ENCODE measurements around the gene PGP. TPM values are rescaled to one million over a fixed set of nuclear protein-coding genes. Genes with fewer than 3 reads are reported as not detected.

Gene PGP
- total RNA-seq, 1 donor from 2014 or later = 4.1 TPM

DNA sequence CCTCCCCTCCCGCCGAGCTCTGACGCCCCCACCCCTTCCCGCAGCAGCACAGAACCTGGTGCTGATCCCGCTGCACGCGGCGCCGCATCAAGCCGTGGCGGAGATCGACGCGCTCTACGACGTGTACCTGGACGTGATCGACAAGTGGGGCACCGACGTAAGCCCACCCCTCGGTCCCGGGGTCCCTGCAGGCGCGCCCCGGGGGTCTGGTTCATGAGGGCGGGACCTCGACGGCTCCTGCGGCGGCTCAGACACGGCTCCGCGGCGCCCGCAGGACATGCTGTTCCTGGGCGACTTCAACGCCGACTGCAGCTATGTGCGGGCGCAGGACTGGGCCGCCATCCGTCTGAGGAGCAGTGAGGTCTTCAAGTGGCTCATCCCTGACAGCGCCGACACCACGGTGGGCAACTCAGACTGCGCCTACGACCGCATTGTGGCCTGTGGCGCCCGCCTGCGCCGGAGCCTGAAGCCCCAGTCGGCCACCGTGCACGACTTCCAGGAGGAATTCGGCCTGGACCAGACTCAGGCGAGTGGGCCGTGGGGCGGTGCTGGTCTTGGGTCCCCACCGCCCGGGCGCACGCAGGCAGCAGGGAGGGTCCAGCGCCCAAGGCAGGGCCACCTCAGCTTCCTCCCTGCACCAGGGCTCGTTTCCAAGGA is 23.0 kb upstream of the PGP start:
- no peak for DNase-seq

DNA sequence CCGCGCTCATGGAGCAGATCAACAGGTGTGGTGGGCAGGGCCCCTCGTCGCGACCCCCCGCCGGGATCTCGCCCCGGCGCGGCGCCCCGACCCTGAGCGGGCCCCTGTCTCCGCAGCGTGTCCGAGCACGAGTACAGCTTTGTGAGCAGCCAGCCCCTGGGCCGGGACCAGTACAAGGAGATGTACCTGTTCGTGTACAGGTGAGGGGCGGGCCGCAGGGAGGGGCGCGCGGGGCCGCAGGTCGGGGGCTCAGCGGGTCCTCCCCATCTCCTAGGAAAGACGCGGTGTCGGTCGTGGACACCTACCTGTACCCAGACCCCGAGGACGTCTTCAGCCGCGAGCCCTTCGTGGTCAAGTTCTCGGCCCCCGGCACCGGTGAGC is 22.5 kb upstream of the PGP start:
- DNase-seq = no peak

DNA sequence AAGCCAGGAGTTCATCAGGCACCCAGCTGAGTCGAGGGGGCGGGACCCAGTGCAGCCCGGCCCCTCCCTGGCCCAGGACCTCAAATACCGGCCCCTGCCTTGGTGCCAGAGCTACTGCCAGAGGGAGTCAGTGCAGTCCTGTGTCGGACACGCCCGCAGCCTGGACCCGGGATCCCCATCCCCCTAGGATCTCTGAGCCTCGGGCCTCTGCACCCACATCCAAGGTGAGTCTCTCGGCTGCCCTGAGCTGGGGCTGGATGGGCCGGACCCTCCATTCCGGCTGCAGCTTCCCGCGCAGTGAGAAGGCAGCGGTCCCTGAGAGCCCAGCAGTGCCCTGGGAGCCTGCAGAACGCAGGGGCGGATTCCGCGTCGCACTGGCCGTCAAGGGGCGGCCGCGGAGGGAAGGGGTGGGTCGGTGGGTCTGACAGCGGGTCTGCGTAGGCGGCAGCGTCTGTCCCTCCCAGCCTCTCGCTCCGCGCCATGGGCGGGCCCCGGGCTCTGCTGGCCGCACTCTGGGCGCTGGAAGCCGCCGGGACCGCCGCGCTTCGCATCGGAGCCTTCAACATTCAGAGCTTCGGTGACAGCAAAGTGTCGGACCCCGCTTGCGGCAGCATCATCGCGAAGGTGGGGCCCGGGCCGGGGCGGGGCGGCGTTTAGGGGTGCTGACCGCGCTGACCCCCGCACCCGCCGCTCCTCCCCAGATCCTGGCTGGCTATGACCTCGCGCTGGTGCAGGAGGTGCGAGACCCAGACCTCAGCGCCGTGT is 21.9 kb upstream of the PGP start, which contains the start of gene DNASE1L2:
TSS of gene DNASE1L2 (plus strand) at position 108 of the 765 bp plus-strand sequence. CDS start at position 481, 373 bp downstream.
- no peak for DNase-seq

DNA sequence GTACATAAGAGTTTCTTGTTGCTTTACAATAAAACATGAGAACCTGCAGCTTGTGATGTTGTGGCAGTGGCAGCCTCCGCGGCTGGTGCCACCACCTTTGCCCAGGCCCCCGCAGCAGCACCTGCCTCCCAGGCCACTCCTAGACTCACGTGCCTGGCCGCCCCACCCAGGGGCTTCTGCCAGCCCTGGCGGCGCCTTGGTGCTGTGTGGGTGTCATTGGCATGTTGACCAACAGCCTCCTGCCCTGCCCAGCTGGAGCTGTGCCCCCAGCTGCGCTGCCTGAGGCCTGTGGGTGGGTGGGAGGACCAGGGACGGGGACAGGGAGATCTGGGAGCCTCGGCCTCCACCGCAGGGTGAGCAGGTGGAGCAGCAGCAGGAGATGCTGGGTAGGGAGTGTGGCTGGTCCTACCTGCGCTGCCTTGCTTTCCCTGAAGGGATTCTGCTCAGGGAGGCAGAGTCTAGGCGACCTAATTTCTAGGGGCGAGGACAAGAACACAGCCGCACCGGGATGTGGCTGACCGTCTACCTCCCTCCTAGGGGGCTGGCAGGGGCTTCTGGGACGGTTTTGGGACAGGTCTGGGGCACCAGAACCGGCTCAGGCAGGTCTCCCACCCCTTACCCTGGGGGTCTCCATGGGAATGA is 21.2 kb upstream of the PGP start:
- no peak for DNase-seq

DNA sequence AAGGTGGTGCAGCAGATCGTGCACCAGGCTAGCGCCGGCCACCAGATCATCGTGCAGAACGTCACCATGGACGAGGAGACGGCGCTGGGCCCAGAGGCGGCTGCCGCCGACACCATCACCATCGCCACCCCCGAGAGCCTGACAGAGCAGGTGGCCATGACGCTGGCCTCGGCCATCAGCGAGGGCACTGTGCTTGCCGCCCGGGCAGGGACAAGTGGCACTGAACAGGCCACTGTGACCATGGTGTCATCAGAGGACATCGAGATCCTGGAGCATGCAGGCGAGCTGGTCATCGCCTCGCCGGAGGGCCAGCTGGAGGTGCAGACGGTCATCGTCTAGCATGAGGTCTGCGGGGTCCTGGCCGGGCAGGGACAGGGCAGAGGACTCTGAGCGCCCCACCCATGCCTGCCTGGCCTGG is 20.6 kb upstream of the PGP start:
- no peak for DNase-seq

DNA sequence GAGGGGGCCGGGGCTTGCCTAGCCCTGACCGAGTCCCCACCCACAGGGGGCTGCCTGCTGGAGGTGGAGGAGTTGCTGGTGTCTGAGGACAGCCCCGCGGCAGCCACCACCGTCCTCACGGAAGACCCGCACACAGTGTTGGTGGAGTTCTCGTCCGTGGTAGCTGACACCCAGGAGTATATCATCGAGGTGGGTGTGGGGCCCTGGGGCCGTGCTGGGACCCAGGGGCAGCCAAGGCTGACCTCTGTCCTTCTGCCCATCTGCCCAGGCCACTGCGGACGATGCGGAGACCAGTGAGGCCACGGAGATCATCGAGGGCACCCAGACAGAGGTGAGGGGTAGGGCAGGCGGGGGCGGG is 20.2 kb upstream of the PGP start:
- no peak for DNase-seq

DNA sequence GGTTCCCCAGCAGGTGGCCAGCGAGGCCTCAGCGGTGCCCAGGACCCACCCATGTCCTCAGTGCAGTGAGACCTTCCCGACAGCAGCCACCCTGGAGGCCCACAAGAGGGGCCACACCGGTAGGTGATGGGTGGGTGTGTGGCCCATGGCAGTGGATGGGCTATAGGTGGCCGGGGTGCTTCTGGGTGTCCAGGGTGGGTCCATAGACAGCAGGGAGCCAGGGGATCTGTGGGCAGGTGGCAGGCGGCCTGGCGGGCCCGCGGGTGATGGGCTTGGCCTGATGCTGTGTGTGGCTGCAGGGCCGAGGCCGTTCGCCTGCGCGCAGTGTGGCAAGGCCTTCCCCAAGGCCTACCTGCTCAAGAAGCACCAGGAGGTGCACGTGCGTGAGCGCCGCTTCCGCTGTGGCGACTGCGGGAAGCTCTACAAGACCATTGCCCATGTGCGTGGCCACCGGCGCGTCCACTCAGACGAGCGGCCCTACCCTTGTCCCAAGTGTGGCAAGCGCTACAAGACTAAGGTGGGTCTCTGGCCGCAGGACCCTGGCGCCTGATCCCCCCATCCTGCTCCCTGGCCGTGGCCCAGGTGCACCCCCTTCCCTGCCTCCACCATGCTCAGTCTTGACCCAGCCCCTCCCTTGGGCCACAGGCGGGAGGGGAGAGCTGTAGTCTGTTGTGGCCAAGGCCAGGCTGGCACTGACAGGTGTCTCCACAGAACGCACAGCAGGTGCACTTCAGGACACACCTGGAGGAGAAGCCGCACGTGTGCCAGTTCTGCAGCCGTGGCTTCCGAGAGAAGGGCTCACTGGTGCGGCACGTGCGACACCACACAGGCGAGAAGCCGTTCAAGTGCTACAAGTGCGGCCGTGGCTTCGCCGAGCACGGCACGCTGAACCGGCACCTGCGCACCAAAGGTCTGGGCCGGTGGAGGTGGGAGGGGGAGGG is 19.5 kb upstream of the PGP start:
- no peak for DNase-seq

DNA sequence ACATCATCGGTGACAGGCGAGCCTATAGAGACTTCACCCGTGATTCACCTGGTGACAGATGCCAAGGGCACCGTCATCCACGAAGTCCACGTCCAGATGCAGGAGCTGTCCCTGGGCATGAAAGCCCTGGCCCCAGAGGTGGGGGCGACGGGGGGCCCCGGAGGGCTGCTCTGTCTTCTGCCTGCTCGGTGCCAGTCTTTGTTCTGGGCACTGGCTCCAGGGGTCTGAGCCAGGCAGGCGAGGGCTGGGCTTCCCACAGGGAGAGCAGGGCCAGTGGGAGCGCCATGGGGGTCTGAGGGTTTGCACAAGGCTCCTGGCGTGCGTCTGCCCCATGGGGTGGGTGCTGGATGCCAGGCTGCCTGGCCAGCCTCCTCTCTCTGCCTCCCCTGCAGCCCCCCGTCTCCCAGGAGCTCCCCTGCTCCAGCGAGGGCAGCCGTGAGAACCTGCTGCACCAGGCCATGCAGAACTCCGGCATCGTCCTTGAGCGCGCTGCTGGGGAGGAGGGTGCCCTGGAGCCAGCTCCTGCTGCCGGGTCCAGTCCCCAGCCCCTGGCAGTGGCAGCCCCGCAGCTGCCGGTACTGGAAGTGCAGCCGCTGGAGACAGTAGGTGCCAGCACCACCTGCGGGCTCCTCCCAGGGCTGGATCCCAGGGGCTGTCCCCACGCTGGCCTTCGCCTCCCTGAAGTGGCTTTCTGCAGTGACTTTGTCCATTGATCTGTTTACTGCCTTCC is 18.6 kb upstream of the PGP start:
- no peak for DNase-seq

DNA sequence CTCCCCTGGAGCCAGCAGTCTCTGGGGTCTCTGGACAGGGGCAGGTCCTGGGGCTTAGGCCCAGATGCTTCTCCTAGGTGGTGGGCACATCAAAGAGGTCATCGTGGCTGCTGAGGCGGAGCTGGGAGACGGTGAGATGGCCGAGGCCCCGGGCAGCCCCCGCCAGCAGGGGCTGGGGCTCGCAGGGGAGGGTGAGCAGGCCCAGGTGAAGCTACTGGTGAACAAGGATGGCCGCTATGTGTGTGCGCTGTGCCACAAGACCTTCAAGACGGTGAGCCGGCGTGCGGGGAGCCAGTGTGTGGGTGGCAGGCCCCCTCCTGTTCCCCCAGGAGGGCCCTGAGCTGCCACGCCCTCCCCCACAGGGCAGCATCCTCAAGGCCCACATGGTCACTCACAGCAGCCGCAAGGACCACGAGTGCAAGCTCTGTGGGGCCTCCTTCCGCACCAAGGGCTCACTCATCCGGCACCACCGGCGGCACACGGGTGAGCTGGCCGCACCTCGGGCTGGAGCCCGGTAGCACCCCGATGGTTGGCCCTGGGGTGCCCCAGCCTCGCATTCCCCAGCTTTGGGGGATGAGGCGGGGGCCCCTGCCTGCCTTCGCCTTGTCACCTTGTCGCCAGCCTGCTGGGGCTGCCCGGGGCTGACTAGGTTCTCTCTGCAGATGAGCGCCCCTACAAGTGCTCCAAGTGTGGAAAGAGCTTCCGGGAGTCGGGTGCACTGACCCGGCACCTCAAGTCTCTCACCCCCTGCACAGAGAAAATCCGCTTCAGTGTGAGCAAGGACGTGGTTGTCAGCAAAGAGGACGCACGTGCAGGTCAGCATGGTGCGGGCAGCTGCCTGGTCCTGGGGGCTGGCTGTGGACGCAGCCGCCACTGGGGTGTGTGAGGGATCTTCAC is 17.7 kb upstream of the PGP start:
- no peak for DNase-seq

DNA sequence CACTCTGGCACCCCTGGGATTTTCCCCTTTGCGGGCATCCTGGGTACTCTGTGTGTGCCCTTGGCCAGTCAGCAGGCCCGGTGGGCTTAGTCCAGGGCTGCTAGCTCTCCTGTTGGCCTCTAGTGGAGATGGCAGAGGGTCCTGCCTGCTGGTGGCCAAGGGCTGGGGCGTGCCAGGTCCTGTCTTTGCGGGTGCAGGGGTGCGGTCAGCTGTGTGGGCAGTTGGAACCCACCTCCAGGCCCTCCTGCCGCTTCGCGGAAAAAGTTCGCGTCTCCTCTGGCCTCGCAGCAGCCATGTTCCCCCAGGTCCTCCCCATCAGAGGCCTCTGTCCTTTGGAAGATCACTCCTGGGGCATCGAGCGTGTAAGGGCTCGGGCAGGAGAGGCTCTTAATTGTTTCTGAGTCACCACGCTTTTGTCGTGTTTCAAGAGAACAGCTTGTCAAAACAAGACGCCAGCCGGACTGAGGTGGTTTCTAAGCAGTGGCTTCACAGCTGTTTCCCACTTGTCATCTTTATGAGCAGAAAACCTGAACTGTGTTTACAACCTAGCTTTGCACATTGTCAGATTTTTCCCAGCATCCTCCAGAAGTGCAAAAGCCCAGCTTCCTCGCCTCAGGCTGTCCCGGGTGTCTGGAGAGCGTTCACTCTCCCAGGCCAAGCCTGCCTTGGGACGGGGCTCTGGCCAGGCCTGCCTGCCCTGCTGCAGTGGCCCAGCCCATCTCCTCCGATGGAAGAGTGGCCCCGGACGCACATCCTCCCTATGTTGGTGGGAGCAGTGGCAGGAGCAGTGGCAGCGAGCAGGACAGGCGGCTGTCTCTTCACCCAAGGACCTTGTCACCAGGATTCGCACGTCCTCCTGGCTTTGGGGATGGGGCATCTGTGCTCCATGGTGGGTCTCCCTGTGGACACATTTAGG is 16.6 kb upstream of the PGP start:
- no peak for DNase-seq

DNA sequence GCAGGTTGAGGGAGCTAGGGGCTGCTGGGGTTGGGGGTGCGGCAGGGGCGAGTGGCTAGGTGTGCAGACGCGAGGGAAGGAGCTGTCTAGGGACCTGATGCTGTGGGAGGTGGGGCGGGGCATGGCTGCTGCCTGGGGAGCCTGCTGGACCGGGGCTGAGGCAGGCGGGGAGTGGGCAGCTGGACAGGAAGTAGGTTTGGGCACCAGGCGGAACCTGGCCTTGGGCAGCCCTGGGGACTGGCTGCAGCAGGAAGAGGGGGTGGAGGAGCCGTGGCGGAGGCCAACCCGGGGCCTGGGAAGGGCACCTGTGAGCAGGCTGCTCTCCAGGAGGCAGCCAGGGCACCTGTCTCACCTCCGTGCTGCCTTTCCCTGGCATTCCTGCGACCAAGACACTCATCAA is 15.7 kb upstream of the PGP start:
- no peak for DNase-seq

DNA sequence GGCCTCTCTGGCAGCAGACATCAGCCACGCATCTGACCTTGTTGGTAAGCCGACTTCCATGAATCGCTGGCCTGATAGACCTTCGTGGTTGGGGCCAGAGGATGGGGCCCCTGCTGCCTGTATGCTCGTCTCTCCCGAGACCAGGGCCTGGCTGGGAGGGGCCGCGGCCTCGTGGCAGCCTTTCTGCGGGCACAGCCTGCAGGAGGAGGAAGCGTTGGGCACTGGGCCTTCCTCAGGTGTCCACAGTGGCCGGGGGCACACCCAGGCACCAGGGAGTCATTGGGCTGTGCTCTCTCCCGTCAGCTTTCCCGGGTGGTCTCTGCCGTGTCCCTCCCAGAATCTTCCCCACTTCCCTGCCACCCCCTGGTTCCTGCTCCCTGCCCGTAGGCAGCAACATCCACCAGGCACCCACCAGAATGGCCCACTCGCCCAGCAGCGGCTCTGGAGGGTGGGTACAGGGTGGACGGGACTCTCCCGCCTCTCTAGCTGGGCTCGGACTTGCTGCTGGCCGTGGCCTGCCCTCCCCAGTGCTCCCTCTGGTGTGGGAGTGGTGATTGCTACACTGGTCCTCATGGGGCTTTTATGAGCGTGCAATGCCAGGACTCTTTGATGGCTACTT is 15.1 kb upstream of the PGP start:
- no peak for DNase-seq

DNA sequence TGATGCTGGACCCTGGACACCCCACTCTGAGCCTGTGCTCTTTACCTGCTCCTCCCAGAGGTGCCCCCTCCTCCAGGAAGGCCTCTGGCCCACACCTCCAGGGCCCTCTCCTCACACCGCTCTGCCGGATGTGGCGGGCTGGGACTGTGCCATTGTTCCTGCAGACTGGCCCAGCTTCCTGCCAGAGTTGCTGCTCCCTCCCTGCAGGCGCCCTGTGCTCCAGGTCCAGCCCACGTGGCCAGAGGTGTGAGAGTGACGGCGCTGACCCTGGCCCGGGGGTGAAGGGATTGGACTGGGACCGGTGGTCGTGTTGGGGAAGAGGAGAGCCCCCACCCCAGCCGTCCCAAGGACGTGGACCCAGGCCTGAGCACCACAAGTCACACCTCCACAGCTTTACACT is 14.5 kb upstream of the PGP start:
- no peak for DNase-seq

DNA sequence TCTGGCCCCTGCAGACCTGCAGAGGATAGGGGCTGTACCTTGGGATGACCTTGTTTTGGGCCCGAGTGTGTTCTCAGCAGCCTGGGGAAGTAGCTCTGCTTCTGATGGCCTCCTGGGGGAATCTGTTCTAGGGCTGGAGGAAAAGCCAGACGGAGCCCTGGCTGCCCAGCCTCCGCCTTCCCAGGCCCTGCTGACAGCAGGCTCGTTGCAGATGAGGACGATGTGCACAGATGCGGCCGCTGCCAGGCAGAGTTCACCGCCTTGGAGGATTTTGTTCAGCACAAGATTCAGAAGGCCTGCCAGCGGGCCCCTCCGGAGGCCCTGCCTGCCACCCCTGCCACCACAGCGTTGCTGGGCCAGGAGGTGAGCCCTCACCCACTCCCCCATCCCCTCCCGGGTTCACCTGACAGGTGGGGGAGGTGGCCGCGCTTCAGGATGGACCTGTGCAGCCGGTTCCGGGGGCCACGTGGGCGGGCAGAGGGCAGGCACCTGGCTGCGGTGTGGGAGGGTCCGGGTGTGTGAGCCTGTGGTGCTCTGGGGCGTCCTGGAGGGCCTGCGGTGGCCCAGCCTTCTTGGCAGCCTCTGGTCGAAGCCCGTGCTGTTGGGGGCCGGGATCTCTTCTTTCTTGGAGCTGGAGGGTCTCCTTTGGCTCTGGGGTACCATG is 13.7 kb upstream of the PGP start:
- no peak for DNase-seq

DNA sequence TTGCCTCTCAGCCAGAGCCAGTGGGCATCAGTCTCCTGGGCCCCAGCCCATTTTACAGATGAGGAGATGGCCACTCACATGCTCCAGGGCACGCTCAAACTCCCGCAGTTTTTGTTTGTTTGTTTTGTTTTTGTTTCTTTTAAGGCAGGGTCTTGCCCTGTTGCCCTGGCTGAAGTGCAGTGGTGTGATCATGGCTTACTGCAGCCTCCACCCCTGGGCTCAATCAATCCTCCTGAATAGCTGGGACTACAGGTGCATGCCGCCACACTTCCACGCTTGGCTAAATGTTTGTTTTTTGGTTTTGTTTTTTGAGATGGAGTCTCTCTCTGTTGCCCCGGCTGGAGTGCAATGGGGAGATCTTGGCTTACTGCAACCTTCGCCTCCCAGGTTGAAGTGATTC is 12.3 kb upstream of the PGP start:
- no peak for DNase-seq

DNA sequence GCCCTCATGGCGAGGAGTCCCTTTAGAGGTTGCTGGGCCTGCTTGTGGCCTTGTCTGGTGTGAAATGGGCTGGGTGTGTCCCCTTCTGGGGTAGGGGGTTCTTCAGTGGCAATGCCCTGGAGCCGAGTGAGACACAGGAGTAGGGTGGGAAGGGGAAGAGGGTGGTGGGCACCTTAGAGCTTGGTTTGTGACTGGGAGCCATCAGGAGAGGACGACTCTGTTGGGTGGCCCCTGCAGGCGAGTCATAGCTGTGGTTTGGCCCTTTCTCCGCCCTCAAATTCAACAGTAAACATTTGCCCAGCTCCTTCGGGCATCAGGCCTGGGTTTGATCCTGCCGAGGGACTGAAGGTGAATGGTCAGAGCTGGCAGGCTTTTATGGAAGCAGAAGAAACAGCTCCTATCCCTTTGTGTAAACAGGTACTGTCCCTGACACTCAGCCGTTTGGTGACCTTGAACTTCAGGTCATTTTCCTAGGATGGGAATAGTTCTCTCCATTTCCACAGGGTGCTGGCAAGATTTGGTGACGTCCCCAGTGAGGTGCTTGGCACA is 11.7 kb upstream of the PGP start:
- DNase-seq = no peak

DNA sequence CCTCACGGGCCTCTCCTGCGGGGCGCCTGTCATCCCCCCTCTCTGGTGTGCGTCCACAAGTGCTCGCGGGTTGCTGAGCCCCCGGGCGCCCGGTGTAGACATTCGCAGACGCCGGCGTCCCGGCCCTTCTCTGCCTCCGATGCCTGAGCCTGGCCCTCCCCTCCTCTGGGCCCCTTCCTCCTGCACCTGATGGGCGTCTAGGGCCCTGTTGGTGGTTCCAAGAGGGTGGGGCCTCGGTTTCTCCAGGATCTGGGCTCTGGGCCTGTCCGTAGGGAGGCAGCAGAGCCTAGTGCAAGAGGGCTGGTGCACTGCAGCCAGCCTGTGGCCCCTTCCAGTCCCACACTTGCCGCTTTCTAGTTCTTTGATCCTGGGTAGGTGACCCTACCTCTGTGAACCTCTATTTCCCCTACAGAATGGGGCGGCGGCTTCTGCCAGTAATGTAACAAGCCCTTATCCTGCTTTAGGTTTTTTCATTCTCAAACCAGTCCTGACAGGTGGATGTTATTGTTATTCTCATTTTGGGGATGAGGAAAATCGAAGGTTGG is 9.4 kb upstream of the PGP start:
- DNase-seq = peak; percentile 15
